Muscle of leg (tissue), 11 donors: ENCODE measurements around the gene RGS8. TPM values are rescaled to one million over a fixed set of nuclear protein-coding genes. Genes with fewer than 3 reads are reported as not detected.

Source experiments
- DNase-seq: peaks from one replicate; pipeline ENCODE4 v3.0.0; 2013
- H3K27ac ChIP-seq: one replicate; pipeline ENCODE4 v1.5.1; 2013; ENCODE audit warnings: mild to moderate bottlenecking, low read length, control low read depth
- H3K27me3 ChIP-seq: one replicate; pipeline ENCODE4 v1.6.1; 2013; ENCODE audit warnings: low read length; ENCODE audit not compliant: control insufficient read depth, insufficient read depth
- H3K36me3 ChIP-seq: one replicate; pipeline ENCODE4 v1.6.1; 2013; ENCODE audit warnings: low read length; ENCODE audit not compliant: control insufficient read depth, insufficient read depth
- H3K4me1 ChIP-seq: one replicate; pipeline ENCODE4 v1.6.1; 2013; ENCODE audit warnings: low read length; ENCODE audit not compliant: control insufficient read depth, insufficient read depth
- H3K4me3 ChIP-seq: one replicate; pipeline ENCODE4 v1.5.1; 2013; ENCODE audit warnings: low read length, control low read depth
- H3K9me3 ChIP-seq: replicated peaks from 2 replicates; pipeline ENCODE4 v1.6.1; 2013; ENCODE audit warnings: low read depth, low read length; ENCODE audit not compliant: control insufficient read depth
- WGBS: methylation state at CpG from one replicate; pipeline ENCODE4 v1.1.5; 2013; ENCODE audit warnings: missing lambda C conversion rate; ENCODE audit not compliant: insufficient coverage; 5-methylcytosine and 5-hydroxymethylcytosine counted together
- polyA plus RNA-seq, 8 donors: library from polyadenylated mRNA; unstranded; fragments of 120-200 nt; gene quantifications; one replicate each; pipeline versions ENCODE4 v1.2.1 to v1.2.3, GENCODE V29; 2013; ENCODE audit warnings: inconsistent platforms in 1 of 8, low replicate concordance in 1 of 8; ENCODE audit not compliant: insufficient read length in 8 of 8, insufficient read depth in 1 of 8
- total RNA-seq: library from RNA; stranded (reverse); fragments of 120-200 nt; gene quantifications from one replicate; pipeline ENCODE4 v1.2.4, GENCODE V29; 2013

Gene RGS8
- total and polyA plus RNA-seq, 9 donors = 0.04 to 0.18 (median 0.10) TPM; not detected in 1

DNA sequence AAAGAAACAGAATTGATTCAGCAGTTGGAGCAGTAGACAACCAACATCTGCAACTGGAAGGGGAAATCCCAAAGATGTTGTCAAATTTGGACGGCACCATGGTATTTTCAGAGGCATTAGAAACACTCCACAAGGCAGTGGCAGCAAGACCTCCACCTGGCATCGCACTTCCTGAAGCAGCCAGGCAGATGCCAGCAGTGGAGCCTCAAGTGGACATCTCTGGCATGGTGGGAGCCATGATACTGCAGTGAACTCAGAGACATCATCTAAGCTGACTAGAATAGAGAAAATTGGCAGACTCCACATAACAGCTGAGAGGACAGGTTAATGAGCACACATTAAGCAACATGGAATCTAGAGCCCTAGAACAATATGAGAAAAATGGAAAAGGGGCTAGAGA, 33.9 kb upstream of the RGS8 start:
- H3K4me1 ChIP-seq = no peaks in the 10 kb centered on the region
- no peak for DNase-seq
- no peaks in the 10 kb centered on the region for H3K36me3 ChIP-seq
- no peak overlapping the region for H3K27ac ChIP-seq
- H3K4me3 ChIP-seq = no peak overlapping the region
- WGBS = 100% methylated on average over 2 of the region's 2 CpGs
- no peaks in the 10 kb centered on the region for H3K27me3 ChIP-seq
- no peaks in the 10 kb centered on the region for H3K9me3 ChIP-seq

GRCh38 chr1:182716740-182717720, 32.6 kb upstream of the RGS8 start:
- Histone ChIP-seq H3K4me3 (no peak overlapping the region), H3K27me3 (no peaks in the 10 kb centered on the region), H3K36me3 (no peaks in the 10 kb centered on the region), H3K27ac (no peak overlapping the region), H3K9me3 (no peaks in the 10 kb centered on the region), H3K4me1 (no peaks in the 10 kb centered on the region)
- no peak for DNase-seq
- no CpG with 5 or more reads among the region's 4 CpGs for WGBS

GRCh38 chr1:182715531-182715930, 31.1 kb upstream of the RGS8 start:
- Histone ChIP-seq H3K9me3 (no peaks in the 10 kb centered on the region), H3K4me3 (no peak overlapping the region), H3K4me1 (no peaks in the 10 kb centered on the region), H3K36me3 (no peaks in the 10 kb centered on the region), H3K27ac (no peak overlapping the region), H3K27me3 (no peaks in the 10 kb centered on the region)
- no peak for DNase-seq
- WGBS = no CpG with 5 or more reads among the region's 2 CpGs

DNA sequence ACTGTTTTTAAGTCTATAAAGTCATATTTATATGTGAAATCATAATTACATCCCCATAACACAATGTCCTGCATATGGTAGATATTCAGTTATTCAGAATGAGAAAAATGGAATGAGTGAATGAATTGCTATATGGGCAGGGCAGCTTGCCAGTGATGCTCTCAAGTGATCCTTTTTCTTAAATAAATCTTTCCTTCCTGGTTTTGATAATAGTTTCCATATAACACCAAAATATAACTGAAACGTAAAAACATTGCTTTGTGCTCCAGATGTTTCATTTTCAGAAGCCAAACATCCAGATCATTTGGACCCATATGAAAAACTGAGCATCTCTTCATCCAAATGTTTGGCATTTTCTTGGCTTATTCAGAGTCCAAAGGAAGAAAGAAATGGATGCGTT, 30.2 kb upstream of the RGS8 start:
- Histone ChIP-seq H3K4me1 (no peaks in the 10 kb centered on the region), H3K27ac (no peak overlapping the region), H3K27me3 (no peaks in the 10 kb centered on the region), H3K36me3 (no peaks in the 10 kb centered on the region), H3K4me3 (no peak overlapping the region), H3K9me3 (no peaks in the 10 kb centered on the region)
- no CpG with 5 or more reads among the region's 2 CpGs for WGBS
- DNase-seq = peak; percentile 61

- Histone ChIP-seq H3K4me1 (no peaks in the 10 kb centered on the region), H3K27ac (no peak overlapping the region), H3K4me3 (no peak overlapping the region), H3K9me3 (no peaks in the 10 kb centered on the region), H3K36me3 (no peaks in the 10 kb centered on the region), H3K27me3 (no peaks in the 10 kb centered on the region)
- DNase-seq = no peak
- 78% methylated on average over 3 of the region's 3 CpGs for WGBS
Measured at GRCh38 chr1:182713939-182714338, 29.6 kb upstream of the RGS8 start.

GRCh38 chr1:182713492-182713891, 29.1 kb upstream of the RGS8 start:
- Histone ChIP-seq H3K27ac (no peak overlapping the region), H3K4me1 (no peaks in the 10 kb centered on the region), H3K9me3 (no peaks in the 10 kb centered on the region), H3K4me3 (no peak overlapping the region), H3K27me3 (no peaks in the 10 kb centered on the region), H3K36me3 (no peaks in the 10 kb centered on the region)
- DNase-seq = no peak
- WGBS = 100% methylated on average over 1 of the region's 3 CpGs

DNA sequence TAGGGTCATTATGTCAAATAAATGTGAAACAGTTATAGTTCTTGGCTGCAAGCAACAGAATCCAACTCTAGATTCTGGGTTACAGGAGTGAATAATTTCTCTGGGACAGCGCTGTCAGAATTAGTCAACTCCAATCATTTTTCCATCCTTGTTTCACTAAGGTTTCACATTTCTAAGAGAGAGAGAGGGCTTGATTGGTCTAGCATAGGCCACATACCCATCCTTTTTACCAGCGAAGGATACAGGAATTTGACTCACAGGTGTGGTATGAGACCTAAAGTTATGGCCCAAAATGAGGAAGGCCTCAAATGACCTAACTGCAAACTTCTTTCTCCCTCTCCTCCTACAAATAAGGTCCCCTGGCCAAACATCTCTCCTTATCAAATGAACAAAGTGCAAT, 25.5 kb upstream of the RGS8 start:
- no CpG with 5 or more reads among the region's 2 CpGs for WGBS
- Histone ChIP-seq H3K36me3 (no peaks in the 10 kb centered on the region), H3K4me3 (no peak overlapping the region), H3K27ac (no peak overlapping the region), H3K4me1 (no peaks in the 10 kb centered on the region), H3K27me3 (no peaks in the 10 kb centered on the region), H3K9me3 (no peaks in the 10 kb centered on the region)
- DNase-seq = no peak

- no peak overlapping the region for H3K27ac ChIP-seq
- H3K36me3 ChIP-seq = no peaks in the 10 kb centered on the region
- no peaks in the 10 kb centered on the region for H3K4me1 ChIP-seq
- DNase-seq = no peak
- no peaks in the 10 kb centered on the region for H3K9me3 ChIP-seq
- H3K4me3 ChIP-seq = no peak overlapping the region
- WGBS = 100% methylated on average over 1 of the region's 1 CpG
- no peaks in the 10 kb centered on the region for H3K27me3 ChIP-seq
Measured at GRCh38 chr1:182709225-182709764, 24.9 kb upstream of the RGS8 start.

- peak; percentile 74 for DNase-seq
- WGBS = no CpG with 5 or more reads among the region's 1 CpG
Measured at GRCh38 chr1:182707122-182707521, 22.7 kb upstream of the RGS8 start.

GRCh38 chr1:182704677-182705076, 20.3 kb upstream of the RGS8 start:
- Histone ChIP-seq H3K4me1 (peaks cover 7% of the 10 kb centered on the region), H3K4me3 (no peak overlapping the region), H3K36me3 (no peaks in the 10 kb centered on the region), H3K27me3 (no peaks in the 10 kb centered on the region), H3K27ac (no peak overlapping the region), H3K9me3 (no peaks in the 10 kb centered on the region)
- WGBS = no CpG with 5 or more reads among the region's 2 CpGs
- DNase-seq = no peak

More at GRCh38 chr1:182707122-182707521, 22.7 kb upstream of the RGS8 start:
- Histone ChIP-seq H3K27ac (no peak overlapping the region), H3K4me3 (no peak overlapping the region), H3K9me3 (no peaks in the 10 kb centered on the region), H3K4me1 (no peaks in the 10 kb centered on the region), H3K36me3 (no peaks in the 10 kb centered on the region), H3K27me3 (no peaks in the 10 kb centered on the region)
